Neutrophil (primary cell): Measurements from ENCODE around the gene SLC28A3.

ENCODE experiments used
- H3K27ac ChIP-seq: fragments of 200-600 bp; sonication (generic); 2 replicates; pipeline ENCODE4 v1.5.1; 2016; ENCODE audit warnings: mild to moderate bottlenecking, moderate library complexity
- H3K27me3 ChIP-seq: fragments of 200-600 bp; sonication (generic); 2 replicates; pipeline ENCODE4 v1.6.0; 2016; ENCODE audit warnings: mild to moderate bottlenecking
- H3K36me3 ChIP-seq: fragments of 200-600 bp; sonication (generic); 2 replicates; pipeline ENCODE4 v1.5.1; 2017
- H3K4me1 ChIP-seq, 2 experiments: fragments of 200-600 bp in 1 of 2; sonication (generic) in 1 of 2; 1 replicate in 1 of 2; 2 replicates in 1 of 2; pipeline versions ENCODE4 v1.5.1 to v1.6.1; 2013 to 2016; ENCODE audit warnings: low read depth in 1 of 2, low read length in 1 of 2, mild to moderate bottlenecking in 1 of 2, moderate library complexity in 1 of 2; ENCODE audit not compliant: control insufficient read depth in 1 of 2, insufficient read depth in 1 of 2
- H3K4me3 ChIP-seq, 2 experiments: fragments of 200-600 bp in 1 of 2; sonication (generic) in 1 of 2; 1 replicate in 1 of 2; 2 replicates in 1 of 2; pipeline ENCODE4 v1.5.1; 2013 to 2016; ENCODE audit warnings: low read depth in 1 of 2, low read length in 1 of 2, mild to moderate bottlenecking in 1 of 2, moderate library complexity in 1 of 2
- H3K9me3 ChIP-seq: fragments of 200-600 bp; sonication (generic); 2 replicates; pipeline ENCODE4 v1.5.1; 2016
- TF ChIP-seq, protein P1 (sequence below): fragments of 200-600 bp; sonication (generic); IDR thresholded peaks from 2 replicates; pipeline ENCODE4 v1.5.1; 2016; ENCODE audit warnings: antibody characterized with exemption

The SLC28A3 gene

DNA sequence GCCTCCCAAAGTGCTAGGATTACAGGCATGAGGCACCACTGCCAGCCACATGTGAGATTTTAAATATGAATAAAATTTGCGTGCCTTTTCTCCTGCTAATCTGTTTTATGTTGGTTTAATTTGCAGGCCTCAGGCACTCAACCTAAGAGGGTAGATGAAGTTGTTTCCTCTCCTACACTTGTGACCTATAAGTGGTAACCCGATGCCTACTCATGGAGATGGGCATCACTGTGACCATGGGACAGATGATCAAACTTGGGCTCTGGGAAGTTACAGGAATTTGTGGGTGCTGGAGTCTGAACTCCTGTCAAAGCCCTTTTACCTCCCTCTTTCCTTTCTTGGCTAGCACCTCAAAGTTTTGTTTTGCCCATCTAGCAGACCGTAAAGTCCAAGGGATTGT lies 1.1 kb downstream of the SLC28A3 start:
- Histone ChIP-seq H3K27me3 (no peaks in the 10 kb centered on the region), H3K27ac (no peak overlapping the region), H3K36me3 (no peaks in the 10 kb centered on the region), H3K4me1 (peaks cover 5 to 6% of the 10 kb centered on the region in 2 experiments), H3K9me3 (no peaks in the 10 kb centered on the region), H3K4me3 (no peak overlapping the region)
- TF ChIP-seq, protein P1, sequence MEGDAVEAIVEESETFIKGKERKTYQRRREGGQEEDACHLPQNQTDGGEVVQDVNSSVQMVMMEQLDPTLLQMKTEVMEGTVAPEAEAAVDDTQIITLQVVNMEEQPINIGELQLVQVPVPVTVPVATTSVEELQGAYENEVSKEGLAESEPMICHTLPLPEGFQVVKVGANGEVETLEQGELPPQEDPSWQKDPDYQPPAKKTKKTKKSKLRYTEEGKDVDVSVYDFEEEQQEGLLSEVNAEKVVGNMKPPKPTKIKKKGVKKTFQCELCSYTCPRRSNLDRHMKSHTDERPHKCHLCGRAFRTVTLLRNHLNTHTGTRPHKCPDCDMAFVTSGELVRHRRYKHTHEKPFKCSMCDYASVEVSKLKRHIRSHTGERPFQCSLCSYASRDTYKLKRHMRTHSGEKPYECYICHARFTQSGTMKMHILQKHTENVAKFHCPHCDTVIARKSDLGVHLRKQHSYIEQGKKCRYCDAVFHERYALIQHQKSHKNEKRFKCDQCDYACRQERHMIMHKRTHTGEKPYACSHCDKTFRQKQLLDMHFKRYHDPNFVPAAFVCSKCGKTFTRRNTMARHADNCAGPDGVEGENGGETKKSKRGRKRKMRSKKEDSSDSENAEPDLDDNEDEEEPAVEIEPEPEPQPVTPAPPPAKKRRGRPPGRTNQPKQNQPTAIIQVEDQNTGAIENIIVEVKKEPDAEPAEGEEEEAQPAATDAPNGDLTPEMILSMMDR = no peak

DNA sequence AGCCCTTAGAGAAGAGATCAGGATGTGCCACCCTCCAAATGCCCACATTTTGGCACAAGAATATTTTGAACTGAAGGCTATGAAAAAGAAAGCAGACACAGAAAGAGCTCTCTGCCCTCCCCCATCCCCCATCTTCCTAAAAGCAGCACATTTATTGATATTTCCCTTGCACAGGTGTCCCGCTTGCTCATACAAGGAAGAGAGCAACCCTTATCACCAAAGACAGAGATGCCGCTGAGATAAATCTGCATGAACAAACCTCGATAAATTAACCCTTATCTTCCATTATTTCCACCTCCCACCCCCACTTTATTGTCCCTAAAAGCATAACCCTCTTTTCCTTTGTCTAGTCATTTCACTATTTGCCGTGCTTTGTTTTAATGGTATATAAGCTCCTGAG lies 1.8 kb downstream of the SLC28A3 start:
- H3K27ac ChIP-seq = no peak overlapping the region
- H3K36me3 ChIP-seq = no peaks in the 10 kb centered on the region
- no peaks in the 10 kb centered on the region for H3K9me3 ChIP-seq
- TF ChIP-seq, protein P1 = no peak
- H3K4me1 ChIP-seq = peaks cover 11 to 13% of the 10 kb centered on the region in 2 experiments
- H3K4me3 ChIP-seq = no peak overlapping the region
- H3K27me3 ChIP-seq = no peaks in the 10 kb centered on the region

DNA sequence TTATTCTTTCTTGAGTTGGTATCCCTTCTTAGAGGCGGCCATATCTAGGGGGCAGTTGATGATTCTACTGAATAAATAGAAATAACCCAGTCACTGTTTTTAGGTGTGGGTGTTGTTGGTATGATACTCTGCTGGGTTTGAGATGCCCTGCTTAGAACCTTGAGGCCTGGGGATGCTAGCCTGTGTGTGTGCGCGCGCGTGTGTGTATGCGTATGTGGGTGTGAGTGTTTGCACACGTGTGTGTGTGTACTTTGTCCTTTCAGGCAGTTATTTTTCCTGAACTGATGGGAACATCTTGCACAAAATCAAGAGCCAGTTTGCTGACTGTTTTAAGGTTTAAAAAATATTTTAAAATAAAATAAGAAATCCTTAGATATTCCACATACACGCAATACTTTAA lies 3.3 kb downstream of the SLC28A3 start:
- Histone ChIP-seq H3K9me3 (no peaks in the 10 kb centered on the region), H3K4me3 (no peak overlapping the region), H3K4me1 (peaks cover 15 to 17% of the 10 kb centered on the region in 2 experiments), H3K36me3 (no peaks in the 10 kb centered on the region), H3K27me3 (no peaks in the 10 kb centered on the region), H3K27ac (no peak overlapping the region)
- TF ChIP-seq, protein P1 = no peak

DNA sequence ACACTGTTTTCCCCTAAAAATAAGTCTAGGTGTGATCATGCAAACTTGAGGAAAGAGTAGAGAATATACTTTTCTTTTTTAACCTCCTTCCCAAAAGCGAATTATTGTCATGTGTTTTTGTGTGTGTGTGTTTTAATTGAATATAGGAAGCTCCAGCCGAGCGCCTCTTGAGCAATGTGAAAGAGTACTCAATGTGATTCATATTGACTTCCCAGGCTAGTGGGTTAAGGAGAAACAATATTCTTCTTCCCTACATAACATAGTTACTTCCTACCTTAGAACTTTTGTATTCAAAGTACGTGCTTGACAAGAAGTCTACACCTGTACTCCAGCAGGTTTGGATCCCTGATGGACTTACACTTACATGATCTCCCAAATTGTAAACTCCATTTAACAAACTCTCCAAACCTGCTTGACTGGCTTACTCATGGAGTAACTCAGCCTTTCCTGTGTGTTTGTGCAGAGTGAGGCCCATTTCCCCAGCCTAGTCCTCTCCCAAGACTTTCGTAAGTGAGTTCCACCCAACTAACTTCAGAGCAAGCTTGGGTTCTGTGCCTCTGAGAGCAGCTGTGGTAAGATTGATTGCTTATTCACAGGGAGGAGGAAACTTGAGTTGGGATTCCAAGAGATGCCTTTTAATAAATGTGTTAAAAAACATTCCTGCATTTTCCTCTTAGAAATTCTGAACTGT lies 9.3 kb downstream of the SLC28A3 start:
- TF ChIP-seq, protein P1 = no peak
- no peaks in the 10 kb centered on the region for H3K36me3 ChIP-seq
- H3K27ac ChIP-seq = peak overlapping the region; percentile 67

DNA sequence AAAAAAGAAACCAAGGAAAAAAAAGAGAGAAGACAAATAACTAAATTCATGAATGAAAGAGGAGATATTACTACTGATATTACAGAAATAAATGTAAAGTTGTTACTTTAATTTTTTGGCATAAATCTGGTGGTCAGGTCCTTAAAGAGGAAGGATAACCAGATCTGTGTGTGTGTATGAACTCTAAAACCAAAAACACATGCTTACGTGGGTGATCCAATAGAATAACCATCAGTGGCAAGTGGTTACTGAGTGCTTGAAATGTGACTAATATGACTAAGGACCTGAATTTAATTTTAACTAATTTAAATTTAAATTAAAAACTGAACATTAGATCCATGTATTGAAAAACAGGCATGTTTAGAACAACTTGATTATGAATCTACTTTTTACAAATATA lies 10.3 kb downstream of the SLC28A3 start:
- no peaks in the 10 kb centered on the region for H3K36me3 ChIP-seq
- TF ChIP-seq, protein P1 = no peak
- H3K27me3 ChIP-seq = no peaks in the 10 kb centered on the region
- peaks cover 44 to 49% of the 10 kb centered on the region in 2 experiments for H3K4me1 ChIP-seq
- no peak overlapping the region for H3K4me3 ChIP-seq
- no peaks in the 10 kb centered on the region for H3K9me3 ChIP-seq
- H3K27ac ChIP-seq = peak overlapping the region; percentile 67

More for the DNA sequence above, 9.3 kb downstream of the SLC28A3 start:
- H3K27me3 ChIP-seq = no peaks in the 10 kb centered on the region
- H3K4me1 ChIP-seq = peaks cover 37 to 42% of the 10 kb centered on the region in 2 experiments
- H3K9me3 ChIP-seq = no peaks in the 10 kb centered on the region
- H3K4me3 ChIP-seq = no peak overlapping the region
